K562 (cell line): Measurements from ENCODE around the gene SPRING1. TPM values are rescaled to one million over a fixed set of nuclear protein-coding genes. Genes with fewer than 3 reads are reported as not detected.

Experiments used
- BRF1 ChIP-seq: IDR thresholded peaks from 3 replicates; pipeline ENCODE4 v1.6.1; 2011; ENCODE audit warnings: borderline replicate concordance, mild to moderate bottlenecking; ENCODE audit not compliant: insufficient read length; ENCODE audit errors: extremely low read depth
- C11orf30 ChIP-seq: fragments of 450-650 bp; IDR thresholded peaks from 2 replicates; pipeline ENCODE4 v1.6.1; 2016; ENCODE audit warnings: low read depth, mild to moderate bottlenecking
- EP400 ChIP-seq: fragments of 450-650 bp; IDR thresholded peaks from 2 replicates; pipeline ENCODE4 v1.6.1; 2017; ENCODE audit warnings: antibody characterized with exemption, mild to moderate bottlenecking, moderate library complexity
- HNRNPH1 ChIP-seq: fragments of 200-400 bp; formaldehyde crosslinking; optimal IDR thresholded peaks from 2 replicates; pipeline ENCODE3; 2017; ENCODE audit warnings: low read depth, mild to moderate bottlenecking, low read length, moderate library complexity
- HOXB6 ChIP-seq: fragments of 250-450 bp; sonication (Bioruptor Pico); IDR thresholded peaks from 2 replicates; pipeline ENCODE4 v1.5.1; 2022; ENCODE audit warnings: mild to moderate bottlenecking, borderline replicate concordance
- JUN ChIP-seq, 2 experiments: sonication (generic) in 1 of 2; formaldehyde crosslinking in 1 of 2; IDR thresholded peaks; 2 replicates each; pipeline versions ENCODE4 v1.6.1 to v1.8.0; 2012 to 2022; ENCODE audit warnings: borderline replicate concordance in 2 of 2, mild to moderate bottlenecking in 2 of 2, improper control_type of control experiment in 1 of 2, low read depth in 1 of 2, low read length in 1 of 2, missing genetic modification reagents in 1 of 2
- MAFG ChIP-seq: fragments of 450-650 bp; conservative IDR thresholded peaks from 2 replicates; pipeline ENCODE4 v1.6.1; 2016; ENCODE audit warnings: missing genetic modification characterization, missing compliant biosample characterization
- MCM5 ChIP-seq: fragments of 450-650 bp; IDR thresholded peaks from 2 replicates; pipeline ENCODE4 v1.6.1; 2016; ENCODE audit warnings: low read depth
- NONO ChIP-seq, 2 experiments: fragments of 200-400 bp in 1 of 2; fragments of 450-650 bp in 1 of 2; formaldehyde crosslinking in 1 of 2; IDR thresholded peaks; 2 replicates each; pipeline ENCODE4 v1.6.1; 2017; ENCODE audit warnings: low read depth in 2 of 2, mild to moderate bottlenecking in 2 of 2, moderate library complexity in 2 of 2, low read length in 1 of 2
- RNF2 ChIP-seq: sonication (generic); IDR thresholded peaks from 2 replicates; pipeline ENCODE4 v1.6.1; 2016
- SP1 ChIP-seq: sonication (generic); formaldehyde crosslinking; IDR thresholded peaks from 2 replicates; pipeline ENCODE4 v1.8.1; 2022; ENCODE audit warnings: mild to moderate bottlenecking, missing genetic modification reagents
- STAG1 ChIP-seq: sonication (generic); formaldehyde crosslinking; IDR thresholded peaks from 2 replicates; pipeline ENCODE4 v1.5.0; 2020; ENCODE audit warnings: missing genetic modification reagents, borderline replicate concordance
- U2AF1 ChIP-seq: fragments of 200-400 bp; formaldehyde crosslinking; optimal IDR thresholded peaks from 2 replicates; pipeline ENCODE3; 2017; ENCODE audit warnings: mild to moderate bottlenecking, low read depth, low read length, moderate library complexity
- ZNF121 ChIP-seq: sonication (generic); formaldehyde crosslinking; conservative IDR thresholded peaks from 2 replicates; pipeline ENCODE4 v1.8.0; 2022; ENCODE audit warnings: missing genetic modification reagents
- ZNF699 ChIP-seq: fragments of 250-450 bp; sonication (Bioruptor Pico); IDR thresholded peaks from 2 replicates; pipeline ENCODE4 v1.8.0; 2021; ENCODE audit warnings: mild to moderate bottlenecking, moderate library complexity; ENCODE audit not compliant: insufficient replicate concordance
- ZNF766 ChIP-seq: fragments of 200-800 bp; sonication (Bioruptor generic); conservative IDR thresholded peaks from 2 replicates; pipeline ENCODE4 v1.6.1; 2016; ENCODE audit warnings: missing genetic modification characterization, missing compliant biosample characterization
- polyA plus RNA-seq, 8 experiments: library from polyadenylated mRNA; depleted of rRNA in 4 of 8; stranded (reverse) in 5 of 8; unstranded in 3 of 8; fragments of >200 nt; fragmentation: Nextera tagmentation in 2 of 8; fragmentation: Illumina TruSeq in 1 of 8; extraction: Ambion mirVana in 2 of 8; extraction: Trizol in 1 of 8; gene quantifications; 2 replicates each; pipeline versions ENCODE4 v1.2.1 to v1.2.3, GENCODE V29; 2011 to 2014; ENCODE audit warnings: inconsistent platforms in 1 of 8, missing spikeins in 1 of 8
- total RNA-seq, 7 experiments: library from RNA; depleted of rRNA in 6 of 7; stranded (reverse); fragments of >200 nt in 6 of 7; fragmentation: Illumina TruSeq in 2 of 7; extraction: Trizol in 2 of 7; gene quantifications; 2 replicates each; pipeline versions ENCODE4 v1.2.1 to v1.2.3, GENCODE V29; 2011 to 2021; ENCODE audit warnings: low replicate concordance in 1 of 7
- TF ChIP-seq, protein P1 (sequence below), 2 experiments: IDR thresholded peaks in 1 of 2; conservative IDR thresholded peaks in 1 of 2; 2 replicates each; pipeline ENCODE4 v1.6.1; 2016; ENCODE audit warnings: low read depth in 2 of 2, mild to moderate bottlenecking in 1 of 2, missing compliant biosample characterization in 1 of 2, missing genetic modification characterization in 1 of 2, moderate library complexity in 1 of 2
- TF ChIP-seq, protein P2 (sequence below): sonication (generic); formaldehyde crosslinking; IDR thresholded peaks from 2 replicates; pipeline ENCODE4 v1.8.1; 2023; ENCODE audit warnings: mild to moderate bottlenecking, missing genetic modification reagents
- TF ChIP-seq, protein P3 (sequence below): IDR thresholded peaks from 3 replicates; pipeline ENCODE4 v1.6.1; 2011; ENCODE audit warnings: borderline replicate concordance, mild to moderate bottlenecking, moderate library complexity; ENCODE audit not compliant: insufficient read length; ENCODE audit errors: extremely low read depth

Gene SPRING1
- total and polyA plus RNA-seq, 9 of the 15 experiments (the other 6 are each of a cell fraction or from before 2014, with no cell fraction given) = 1.1 to 20.0 (median 8.0) TPM

DNA sequence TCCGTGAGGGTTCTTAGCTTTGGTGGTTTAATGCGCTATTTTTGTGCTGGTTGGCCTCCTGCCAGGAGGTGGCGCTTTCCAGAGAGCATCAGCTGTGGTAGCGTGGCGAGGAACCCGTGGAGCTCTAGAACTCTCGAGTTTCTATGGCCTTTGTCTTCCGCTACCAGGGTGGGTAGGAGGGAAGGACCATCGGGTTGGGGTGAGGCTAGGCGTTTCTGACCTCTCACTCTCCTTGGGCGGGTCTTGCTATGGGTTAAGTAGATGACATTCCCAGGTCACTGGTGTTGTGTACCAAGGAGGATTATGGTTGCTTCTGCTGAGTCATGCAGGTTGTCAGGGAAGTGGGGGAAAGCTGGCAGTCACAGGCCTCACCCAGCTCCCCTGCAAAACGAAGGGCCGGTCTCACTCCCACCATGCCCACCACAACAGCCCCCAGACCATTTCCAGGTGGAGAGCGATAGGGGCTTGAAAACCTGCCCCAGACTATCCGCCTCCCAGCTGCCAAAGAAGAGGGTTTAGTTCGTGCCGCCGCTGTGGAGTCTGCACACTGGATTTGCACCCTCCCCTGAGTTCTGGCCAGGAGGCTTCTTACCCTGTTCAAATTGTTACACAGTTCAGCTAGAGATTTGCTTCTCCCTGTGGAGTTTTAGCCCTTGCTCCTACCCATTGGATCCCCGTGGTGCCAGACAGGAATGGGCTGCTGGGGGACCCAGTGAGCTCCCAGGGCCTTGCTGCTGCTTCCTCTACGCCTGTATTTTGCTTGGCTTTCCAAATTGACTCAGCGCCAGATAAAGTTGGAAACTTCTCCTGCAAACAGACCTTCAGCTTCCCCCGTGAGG, 22.1 kb upstream of the SPRING1 start (continued):
- TF ChIP-seq U2AF1 = no peak
- TF ChIP-seq EP400 = peak; percentile 90
- peak; percentile 96 for TF ChIP-seq C11orf30
- TF ChIP-seq ZNF766 = 0 out of 2 replicates have a peak, but pooled peaks have one; percentile 22
- no peak for TF ChIP-seq HOXB6 (CRISPR knock-in tag)
- TF ChIP-seq, protein P1, sequence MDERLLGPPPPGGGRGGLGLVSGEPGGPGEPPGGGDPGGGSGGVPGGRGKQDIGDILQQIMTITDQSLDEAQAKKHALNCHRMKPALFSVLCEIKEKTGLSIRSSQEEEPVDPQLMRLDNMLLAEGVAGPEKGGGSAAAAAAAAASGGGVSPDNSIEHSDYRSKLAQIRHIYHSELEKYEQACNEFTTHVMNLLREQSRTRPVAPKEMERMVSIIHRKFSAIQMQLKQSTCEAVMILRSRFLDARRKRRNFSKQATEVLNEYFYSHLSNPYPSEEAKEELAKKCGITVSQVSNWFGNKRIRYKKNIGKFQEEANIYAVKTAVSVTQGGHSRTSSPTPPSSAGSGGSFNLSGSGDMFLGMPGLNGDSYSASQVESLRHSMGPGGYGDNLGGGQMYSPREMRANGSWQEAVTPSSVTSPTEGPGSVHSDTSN (CRISPR knock-in tag; IDR thresholded peaks at IDR 0.05; ENCODE audit: low read depth) = no peak
- TF ChIP-seq, protein P1 (tag; conservative IDR thresholded peaks at IDR 0.05; ENCODE audit: low read depth) = no peak
- TF ChIP-seq NONO (IDR thresholded peaks at IDR 0.05; ENCODE audit: low read depth in 2 of 2, low read length in 1 of 2) = no peak
- TF ChIP-seq, protein P2, sequence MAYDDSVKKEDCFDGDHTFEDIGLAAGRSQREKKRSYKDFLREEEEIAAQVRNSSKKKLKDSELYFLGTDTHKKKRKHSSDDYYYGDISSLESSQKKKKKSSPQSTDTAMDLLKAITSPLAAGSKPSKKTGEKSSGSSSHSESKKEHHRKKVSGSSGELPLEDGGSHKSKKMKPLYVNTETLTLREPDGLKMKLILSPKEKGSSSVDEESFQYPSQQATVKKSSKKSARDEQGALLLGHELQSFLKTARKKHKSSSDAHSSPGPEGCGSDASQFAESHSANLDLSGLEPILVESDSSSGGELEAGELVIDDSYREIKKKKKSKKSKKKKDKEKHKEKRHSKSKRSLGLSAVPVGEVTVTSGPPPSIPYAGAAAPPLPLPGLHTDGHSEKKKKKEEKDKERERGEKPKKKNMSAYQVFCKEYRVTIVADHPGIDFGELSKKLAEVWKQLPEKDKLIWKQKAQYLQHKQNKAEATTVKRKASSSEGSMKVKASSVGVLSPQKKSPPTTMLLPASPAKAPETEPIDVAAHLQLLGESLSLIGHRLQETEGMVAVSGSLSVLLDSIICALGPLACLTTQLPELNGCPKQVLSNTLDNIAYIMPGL (CRISPR knock-in tag) = no peak
- TF ChIP-seq JUN (IDR thresholded peaks at IDR 0.05; ENCODE audit: borderline replicate concordance, low read depth, low read length) = no peak
- TF ChIP-seq JUN (CRISPR knock-in tag; IDR thresholded peaks at IDR 0.05; ENCODE audit: borderline replicate concordance) = no peak
- peak; percentile 98 for TF ChIP-seq MAFG (tag)
- no peak for TF ChIP-seq MCM5
- no peak for TF ChIP-seq BRF1
- TF ChIP-seq ZNF699 (CRISPR knock-in tag) = no peak
- TF ChIP-seq STAG1 (CRISPR knock-in tag) = no peak
- TF ChIP-seq SP1 (CRISPR knock-in tag) = 0 out of 2 replicates have a peak, but pooled peaks have one; percentile 54
- TF ChIP-seq HNRNPH1 = no peak
- TF ChIP-seq, protein P3, sequence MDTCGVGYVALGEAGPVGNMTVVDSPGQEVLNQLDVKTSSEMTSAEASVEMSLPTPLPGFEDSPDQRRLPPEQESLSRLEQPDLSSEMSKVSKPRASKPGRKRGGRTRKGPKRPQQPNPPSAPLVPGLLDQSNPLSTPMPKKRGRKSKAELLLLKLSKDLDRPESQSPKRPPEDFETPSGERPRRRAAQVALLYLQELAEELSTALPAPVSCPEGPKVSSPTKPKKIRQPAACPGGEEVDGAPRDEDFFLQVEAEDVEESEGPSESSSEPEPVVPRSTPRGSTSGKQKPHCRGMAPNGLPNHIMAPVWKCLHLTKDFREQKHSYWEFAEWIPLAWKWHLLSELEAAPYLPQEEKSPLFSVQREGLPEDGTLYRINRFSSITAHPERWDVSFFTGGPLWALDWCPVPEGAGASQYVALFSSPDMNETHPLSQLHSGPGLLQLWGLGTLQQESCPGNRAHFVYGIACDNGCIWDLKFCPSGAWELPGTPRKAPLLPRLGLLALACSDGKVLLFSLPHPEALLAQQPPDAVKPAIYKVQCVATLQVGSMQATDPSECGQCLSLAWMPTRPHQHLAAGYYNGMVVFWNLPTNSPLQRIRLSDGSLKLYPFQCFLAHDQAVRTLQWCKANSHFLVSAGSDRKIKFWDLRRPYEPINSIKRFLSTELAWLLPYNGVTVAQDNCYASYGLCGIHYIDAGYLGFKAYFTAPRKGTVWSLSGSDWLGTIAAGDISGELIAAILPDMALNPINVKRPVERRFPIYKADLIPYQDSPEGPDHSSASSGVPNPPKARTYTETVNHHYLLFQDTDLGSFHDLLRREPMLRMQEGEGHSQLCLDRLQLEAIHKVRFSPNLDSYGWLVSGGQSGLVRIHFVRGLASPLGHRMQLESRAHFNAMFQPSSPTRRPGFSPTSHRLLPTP = no peak
- TF ChIP-seq ZNF121 = no peak
- TF ChIP-seq RNF2 = no peak; the same call in 1 of the 2 replicates
